HepG2 (cell line): Measurements from ENCODE around the gene CHKA. TPM values are rescaled to one million over a fixed set of nuclear protein-coding genes. Genes with fewer than 3 reads are reported as not detected.

Experiments used
- HDAC2 ChIP-seq: sonication (generic); formaldehyde crosslinking; IDR thresholded peaks from 2 replicates; pipeline ENCODE4 v1.4.0; 2020; ENCODE audit warnings: missing genetic modification reagents
- KDM4B ChIP-seq: sonication (generic); formaldehyde crosslinking; IDR thresholded peaks from 2 replicates; pipeline ENCODE4 v1.4.0; 2020; ENCODE audit warnings: missing genetic modification reagents
- MBD4 ChIP-seq: IDR thresholded peaks from 2 replicates; pipeline ENCODE4 v1.6.1; 2012; ENCODE audit warnings: low read length, inconsistent platforms, borderline replicate concordance
- NFATC3 ChIP-seq: sonication (generic); formaldehyde crosslinking; IDR thresholded peaks from 2 replicates; pipeline ENCODE4 v1.5.1; 2020; ENCODE audit warnings: mild to moderate bottlenecking, missing genetic modification reagents
- NFE2L1 ChIP-seq: sonication (generic); formaldehyde crosslinking; IDR thresholded peaks from 2 replicates; pipeline ENCODE4 v1.4.0; 2020; ENCODE audit warnings: missing genetic modification reagents, mild to moderate bottlenecking, borderline replicate concordance
- SIN3A ChIP-seq: IDR thresholded peaks from 2 replicates; pipeline ENCODE4 v1.6.1; 2011; ENCODE audit warnings: low read depth, mild to moderate bottlenecking, control low read depth, low read length, borderline replicate concordance
- SYNCRIP ChIP-seq: fragments of 200-400 bp; formaldehyde crosslinking; IDR thresholded peaks from 2 replicates; pipeline ENCODE4 v1.6.1; 2018; ENCODE audit warnings: mild to moderate bottlenecking, low read depth, low read length; ENCODE audit not compliant: insufficient read depth
- ZNF678 ChIP-seq: sonication (generic); formaldehyde crosslinking; IDR thresholded peaks from 2 replicates; pipeline ENCODE4 v1.4.0; 2020; ENCODE audit warnings: mild to moderate bottlenecking, missing genetic modification reagents
- polyA plus RNA-seq, 8 experiments: library from polyadenylated mRNA; depleted of rRNA in 3 of 8; stranded (reverse) in 7 of 8; unstranded in 1 of 8; fragments of >200 nt; fragmentation: Illumina TruSeq in 4 of 8; extraction: Trizol in 4 of 8; gene quantifications; 2 replicates each; pipeline versions ENCODE4 v1.2.1 to v1.2.3, GENCODE V29; 2011 to 2016; ENCODE audit warnings: low read depth in 4 of 8, missing spikeins in 1 of 8, mixed read lengths in 1 of 8; ENCODE audit not compliant: insufficient read depth in 1 of 8
- total RNA-seq, 5 experiments: library from RNA; depleted of rRNA; stranded (reverse); fragments of >200 nt; fragmentation: Illumina TruSeq; extraction: Trizol; gene quantifications; 2 replicates each; pipeline ENCODE4 v1.2.3, GENCODE V29; 2016; ENCODE audit warnings: low read depth in 1 of 5
- TF ChIP-seq, protein P1 (sequence below): sonication (generic); formaldehyde crosslinking; IDR thresholded peaks from 2 replicates; pipeline ENCODE4 v1.4.0; 2020; ENCODE audit warnings: missing genetic modification reagents
- TF ChIP-seq, protein P2 (sequence below): sonication (generic); formaldehyde crosslinking; IDR thresholded peaks from 2 replicates; pipeline ENCODE4 v1.5.1; 2020; ENCODE audit warnings: missing genetic modification reagents, mild to moderate bottlenecking, borderline replicate concordance
- TF ChIP-seq, protein P3 (sequence below): sonication (generic); formaldehyde crosslinking; IDR thresholded peaks from 2 replicates; pipeline ENCODE4 v1.8.0; 2022; ENCODE audit warnings: mild to moderate bottlenecking, missing genetic modification reagents; ENCODE audit not compliant: insufficient replicate concordance
- TF ChIP-seq, protein P4 (sequence below): IDR thresholded peaks from 2 replicates; pipeline ENCODE4 v1.6.1; 2016; ENCODE audit warnings: low read depth, missing genetic modification reagents, missing compliant biosample characterization

The CHKA gene
- total and polyA plus RNA-seq, 2 of the 13 experiments (the other 11 are each of a cell fraction or from before 2014, with no cell fraction given): 71.6 to 92.7 TPM

DNA sequence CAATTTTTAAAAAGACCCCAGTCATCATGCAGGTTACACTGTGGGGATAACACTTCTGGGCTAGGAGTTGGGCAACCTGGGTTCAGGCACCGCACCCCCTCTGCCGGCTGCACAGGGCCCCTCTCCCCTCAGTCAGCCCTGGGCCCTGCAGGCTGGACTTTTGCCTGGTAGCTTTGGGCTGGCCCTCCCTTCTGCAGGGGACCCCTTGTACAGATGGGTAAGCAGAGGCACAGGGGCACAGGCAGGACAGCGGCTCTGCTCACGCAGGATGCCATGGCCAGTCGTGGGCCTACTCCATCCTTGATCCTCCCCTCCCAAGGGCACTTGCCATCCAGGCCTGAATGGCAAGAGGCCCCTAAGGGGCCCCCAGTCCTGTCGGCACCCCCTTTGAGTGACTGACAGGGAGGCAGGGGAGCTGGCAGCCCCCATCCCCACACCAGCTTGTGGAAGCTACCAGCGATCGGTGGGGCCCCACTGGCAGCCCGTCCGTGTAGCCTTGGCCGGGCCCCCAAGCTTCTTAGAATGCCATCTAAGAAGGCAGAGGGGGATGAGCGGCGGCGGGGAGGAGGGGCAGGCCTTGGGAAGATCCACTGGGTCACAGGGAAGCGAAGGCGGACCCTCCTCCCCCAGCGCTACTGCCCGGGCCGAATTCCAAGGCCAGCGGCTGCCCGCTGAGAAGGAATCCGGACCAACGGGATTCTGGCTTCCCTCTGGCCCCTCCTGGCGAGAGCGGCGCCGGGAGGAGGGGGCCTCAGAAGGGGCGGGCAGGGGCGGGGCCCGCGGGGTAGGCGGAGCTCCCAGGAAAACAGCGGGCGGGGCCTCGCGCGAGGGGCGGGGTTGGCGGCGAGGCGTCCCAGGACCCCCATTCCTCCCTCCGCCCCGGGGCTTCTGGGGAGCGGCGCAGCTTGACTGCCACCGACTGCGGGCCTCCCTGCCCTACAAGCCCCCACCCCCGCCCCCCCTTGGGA is 6.8 kb upstream of the CHKA start (continued):
- TF ChIP-seq, protein P1, sequence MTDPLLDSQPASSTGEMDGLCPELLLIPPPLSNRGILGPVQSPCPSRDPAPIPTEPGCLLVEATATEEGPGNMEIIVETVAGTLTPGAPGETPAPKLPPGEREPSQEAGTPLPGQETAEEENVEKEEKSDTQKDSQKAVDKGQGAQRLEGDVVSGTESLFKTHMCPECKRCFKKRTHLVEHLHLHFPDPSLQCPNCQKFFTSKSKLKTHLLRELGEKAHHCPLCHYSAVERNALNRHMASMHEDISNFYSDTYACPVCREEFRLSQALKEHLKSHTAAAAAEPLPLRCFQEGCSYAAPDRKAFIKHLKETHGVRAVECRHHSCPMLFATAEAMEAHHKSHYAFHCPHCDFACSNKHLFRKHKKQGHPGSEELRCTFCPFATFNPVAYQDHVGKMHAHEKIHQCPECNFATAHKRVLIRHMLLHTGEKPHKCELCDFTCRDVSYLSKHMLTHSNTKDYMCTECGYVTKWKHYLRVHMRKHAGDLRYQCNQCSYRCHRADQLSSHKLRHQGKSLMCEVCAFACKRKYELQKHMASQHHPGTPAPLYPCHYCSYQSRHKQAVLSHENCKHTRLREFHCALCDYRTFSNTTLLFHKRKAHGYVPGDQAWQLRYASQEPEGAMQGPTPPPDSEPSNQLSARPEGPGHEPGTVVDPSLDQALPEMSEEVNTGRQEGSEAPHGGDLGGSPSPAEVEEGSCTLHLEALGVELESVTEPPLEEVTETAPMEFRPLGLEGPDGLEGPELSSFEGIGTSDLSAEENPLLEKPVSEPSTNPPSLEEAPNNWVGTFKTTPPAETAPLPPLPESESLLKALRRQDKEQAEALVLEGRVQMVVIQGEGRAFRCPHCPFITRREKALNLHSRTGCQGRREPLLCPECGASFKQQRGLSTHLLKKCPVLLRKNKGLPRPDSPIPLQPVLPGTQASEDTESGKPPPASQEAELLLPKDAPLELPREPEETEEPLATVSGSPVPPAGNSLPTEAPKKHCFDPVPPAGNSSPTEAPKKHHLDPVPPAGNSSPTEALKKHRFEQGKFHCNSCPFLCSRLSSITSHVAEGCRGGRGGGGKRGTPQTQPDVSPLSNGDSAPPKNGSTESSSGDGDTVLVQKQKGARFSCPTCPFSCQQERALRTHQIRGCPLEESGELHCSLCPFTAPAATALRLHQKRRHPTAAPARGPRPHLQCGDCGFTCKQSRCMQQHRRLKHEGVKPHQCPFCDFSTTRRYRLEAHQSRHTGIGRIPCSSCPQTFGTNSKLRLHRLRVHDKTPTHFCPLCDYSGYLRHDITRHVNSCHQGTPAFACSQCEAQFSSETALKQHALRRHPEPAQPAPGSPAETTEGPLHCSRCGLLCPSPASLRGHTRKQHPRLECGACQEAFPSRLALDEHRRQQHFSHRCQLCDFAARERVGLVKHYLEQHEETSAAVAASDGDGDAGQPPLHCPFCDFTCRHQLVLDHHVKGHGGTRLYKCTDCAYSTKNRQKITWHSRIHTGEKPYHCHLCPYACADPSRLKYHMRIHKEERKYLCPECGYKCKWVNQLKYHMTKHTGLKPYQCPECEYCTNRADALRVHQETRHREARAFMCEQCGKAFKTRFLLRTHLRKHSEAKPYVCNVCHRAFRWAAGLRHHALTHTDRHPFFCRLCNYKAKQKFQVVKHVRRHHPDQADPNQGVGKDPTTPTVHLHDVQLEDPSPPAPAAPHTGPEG (CRISPR knock-in tag): no peak
- TF ChIP-seq NFATC3 (CRISPR knock-in tag) (no peak), HDAC2 (peak; percentile 28), KDM4B (CRISPR knock-in tag) (0 out of 2 replicates have a peak, but pooled peaks have one; percentile 9), ZNF678 (no peak), NFE2L1 (CRISPR knock-in tag) (no peak), SYNCRIP (no peak), SIN3A (no peak), MBD4 (no peak)
- TF ChIP-seq, protein P2, sequence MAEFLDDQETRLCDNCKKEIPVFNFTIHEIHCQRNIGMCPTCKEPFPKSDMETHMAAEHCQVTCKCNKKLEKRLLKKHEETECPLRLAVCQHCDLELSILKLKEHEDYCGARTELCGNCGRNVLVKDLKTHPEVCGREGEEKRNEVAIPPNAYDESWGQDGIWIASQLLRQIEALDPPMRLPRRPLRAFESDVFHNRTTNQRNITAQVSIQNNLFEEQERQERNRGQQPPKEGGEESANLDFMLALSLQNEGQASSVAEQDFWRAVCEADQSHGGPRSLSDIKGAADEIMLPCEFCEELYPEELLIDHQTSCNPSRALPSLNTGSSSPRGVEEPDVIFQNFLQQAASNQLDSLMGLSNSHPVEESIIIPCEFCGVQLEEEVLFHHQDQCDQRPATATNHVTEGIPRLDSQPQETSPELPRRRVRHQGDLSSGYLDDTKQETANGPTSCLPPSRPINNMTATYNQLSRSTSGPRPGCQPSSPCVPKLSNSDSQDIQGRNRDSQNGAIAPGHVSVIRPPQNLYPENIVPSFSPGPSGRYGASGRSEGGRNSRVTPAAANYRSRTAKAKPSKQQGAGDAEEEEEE (CRISPR knock-in tag): no peak
- TF ChIP-seq, protein P3, sequence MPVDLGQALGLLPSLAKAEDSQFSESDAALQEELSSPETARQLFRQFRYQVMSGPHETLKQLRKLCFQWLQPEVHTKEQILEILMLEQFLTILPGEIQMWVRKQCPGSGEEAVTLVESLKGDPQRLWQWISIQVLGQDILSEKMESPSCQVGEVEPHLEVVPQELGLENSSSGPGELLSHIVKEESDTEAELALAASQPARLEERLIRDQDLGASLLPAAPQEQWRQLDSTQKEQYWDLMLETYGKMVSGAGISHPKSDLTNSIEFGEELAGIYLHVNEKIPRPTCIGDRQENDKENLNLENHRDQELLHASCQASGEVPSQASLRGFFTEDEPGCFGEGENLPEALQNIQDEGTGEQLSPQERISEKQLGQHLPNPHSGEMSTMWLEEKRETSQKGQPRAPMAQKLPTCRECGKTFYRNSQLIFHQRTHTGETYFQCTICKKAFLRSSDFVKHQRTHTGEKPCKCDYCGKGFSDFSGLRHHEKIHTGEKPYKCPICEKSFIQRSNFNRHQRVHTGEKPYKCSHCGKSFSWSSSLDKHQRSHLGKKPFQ: no peak
- TF ChIP-seq, protein P4, sequence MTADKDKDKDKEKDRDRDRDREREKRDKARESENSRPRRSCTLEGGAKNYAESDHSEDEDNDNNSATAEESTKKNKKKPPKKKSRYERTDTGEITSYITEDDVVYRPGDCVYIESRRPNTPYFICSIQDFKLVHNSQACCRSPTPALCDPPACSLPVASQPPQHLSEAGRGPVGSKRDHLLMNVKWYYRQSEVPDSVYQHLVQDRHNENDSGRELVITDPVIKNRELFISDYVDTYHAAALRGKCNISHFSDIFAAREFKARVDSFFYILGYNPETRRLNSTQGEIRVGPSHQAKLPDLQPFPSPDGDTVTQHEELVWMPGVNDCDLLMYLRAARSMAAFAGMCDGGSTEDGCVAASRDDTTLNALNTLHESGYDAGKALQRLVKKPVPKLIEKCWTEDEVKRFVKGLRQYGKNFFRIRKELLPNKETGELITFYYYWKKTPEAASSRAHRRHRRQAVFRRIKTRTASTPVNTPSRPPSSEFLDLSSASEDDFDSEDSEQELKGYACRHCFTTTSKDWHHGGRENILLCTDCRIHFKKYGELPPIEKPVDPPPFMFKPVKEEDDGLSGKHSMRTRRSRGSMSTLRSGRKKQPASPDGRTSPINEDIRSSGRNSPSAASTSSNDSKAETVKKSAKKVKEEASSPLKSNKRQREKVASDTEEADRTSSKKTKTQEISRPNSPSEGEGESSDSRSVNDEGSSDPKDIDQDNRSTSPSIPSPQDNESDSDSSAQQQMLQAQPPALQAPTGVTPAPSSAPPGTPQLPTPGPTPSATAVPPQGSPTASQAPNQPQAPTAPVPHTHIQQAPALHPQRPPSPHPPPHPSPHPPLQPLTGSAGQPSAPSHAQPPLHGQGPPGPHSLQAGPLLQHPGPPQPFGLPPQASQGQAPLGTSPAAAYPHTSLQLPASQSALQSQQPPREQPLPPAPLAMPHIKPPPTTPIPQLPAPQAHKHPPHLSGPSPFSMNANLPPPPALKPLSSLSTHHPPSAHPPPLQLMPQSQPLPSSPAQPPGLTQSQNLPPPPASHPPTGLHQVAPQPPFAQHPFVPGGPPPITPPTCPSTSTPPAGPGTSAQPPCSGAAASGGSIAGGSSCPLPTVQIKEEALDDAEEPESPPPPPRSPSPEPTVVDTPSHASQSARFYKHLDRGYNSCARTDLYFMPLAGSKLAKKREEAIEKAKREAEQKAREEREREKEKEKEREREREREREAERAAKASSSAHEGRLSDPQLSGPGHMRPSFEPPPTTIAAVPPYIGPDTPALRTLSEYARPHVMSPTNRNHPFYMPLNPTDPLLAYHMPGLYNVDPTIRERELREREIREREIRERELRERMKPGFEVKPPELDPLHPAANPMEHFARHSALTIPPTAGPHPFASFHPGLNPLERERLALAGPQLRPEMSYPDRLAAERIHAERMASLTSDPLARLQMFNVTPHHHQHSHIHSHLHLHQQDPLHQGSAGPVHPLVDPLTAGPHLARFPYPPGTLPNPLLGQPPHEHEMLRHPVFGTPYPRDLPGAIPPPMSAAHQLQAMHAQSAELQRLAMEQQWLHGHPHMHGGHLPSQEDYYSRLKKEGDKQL: peak; percentile 34; the same call in 1 of the 2 replicates
